HepG2 (cell line): ENCODE data around the gene KNG1. TPM values are rescaled to one million over a fixed set of nuclear protein-coding genes. Genes with fewer than 3 reads are reported as not detected.

ENCODE experiments used
- AHDC1 ChIP-seq: sonication (generic); formaldehyde crosslinking; IDR thresholded peaks from 2 replicates; pipeline ENCODE4 v1.5.1; 2020; ENCODE audit warnings: mild to moderate bottlenecking, missing genetic modification reagents, borderline replicate concordance
- LCORL ChIP-seq, 2 experiments: fragments of 450-650 bp in 1 of 2; sonication (generic) in 1 of 2; formaldehyde crosslinking in 1 of 2; IDR thresholded peaks; 2 replicates each; pipeline versions ENCODE4 v1.5.0 to v1.6.1; 2017 to 2020; ENCODE audit warnings: antibody characterized with exemption in 1 of 2, missing genetic modification reagents in 1 of 2
- MTF2 ChIP-seq: sonication (generic); formaldehyde crosslinking; IDR thresholded peaks from 2 replicates; pipeline ENCODE4 v1.5.0; 2020; ENCODE audit warnings: missing genetic modification reagents, borderline replicate concordance
- RARA ChIP-seq: IDR thresholded peaks from 2 replicates; pipeline ENCODE4 v1.6.1; 2016; ENCODE audit warnings: missing genetic modification reagents, missing compliant biosample characterization
- XRCC5 ChIP-seq: fragments of 200-400 bp; formaldehyde crosslinking; optimal IDR thresholded peaks from 2 replicates; pipeline ENCODE3; 2017; ENCODE audit warnings: mild to moderate bottlenecking, low read length
- YEATS2 ChIP-seq: sonication (generic); formaldehyde crosslinking; IDR thresholded peaks from 2 replicates; pipeline ENCODE4 v1.4.0; 2020; ENCODE audit warnings: missing genetic modification reagents, borderline replicate concordance
- ZBTB7A ChIP-seq: sonication (generic); formaldehyde crosslinking; IDR thresholded peaks from 2 replicates; pipeline ENCODE4 v1.8.0; 2022; ENCODE audit warnings: mild to moderate bottlenecking, missing genetic modification reagents
- ZMAT3 ChIP-seq: sonication (generic); formaldehyde crosslinking; conservative IDR thresholded peaks from 2 replicates; pipeline ENCODE4 v1.7.0; 2021; ENCODE audit warnings: missing genetic modification reagents
- ZNF329 ChIP-seq: sonication (generic); formaldehyde crosslinking; IDR thresholded peaks from 2 replicates; pipeline ENCODE4 v1.9.0; 2021; ENCODE audit warnings: low read depth, mild to moderate bottlenecking, missing genetic modification reagents
- ZNF430 ChIP-seq: sonication (generic); formaldehyde crosslinking; IDR thresholded peaks from 2 replicates; pipeline ENCODE4 v1.9.0; 2021; ENCODE audit warnings: mild to moderate bottlenecking, missing genetic modification reagents
- ZNF629 ChIP-seq: sonication (generic); formaldehyde crosslinking; conservative IDR thresholded peaks from 2 replicates; pipeline ENCODE4 v1.5.0; 2020; ENCODE audit warnings: missing genetic modification reagents
- ZSCAN29 ChIP-seq: sonication (generic); formaldehyde crosslinking; conservative IDR thresholded peaks from 2 replicates; pipeline ENCODE4 v1.4.0; 2020; ENCODE audit warnings: mild to moderate bottlenecking, missing genetic modification reagents
- polyA plus RNA-seq, 8 experiments: library from polyadenylated mRNA; depleted of rRNA in 3 of 8; stranded (reverse) in 7 of 8; unstranded in 1 of 8; fragments of >200 nt; fragmentation: Illumina TruSeq in 4 of 8; extraction: Trizol in 4 of 8; gene quantifications; 2 replicates each; pipeline versions ENCODE4 v1.2.1 to v1.2.3, GENCODE V29; 2011 to 2016; ENCODE audit warnings: low read depth in 4 of 8, missing spikeins in 1 of 8, mixed read lengths in 1 of 8; ENCODE audit not compliant: insufficient read depth in 1 of 8
- total RNA-seq, 5 experiments: library from RNA; depleted of rRNA; stranded (reverse); fragments of >200 nt; fragmentation: Illumina TruSeq; extraction: Trizol; gene quantifications; 2 replicates each; pipeline ENCODE4 v1.2.3, GENCODE V29; 2016; ENCODE audit warnings: low read depth in 1 of 5
- TF ChIP-seq, protein P1 (sequence below): sonication (generic); formaldehyde crosslinking; IDR thresholded peaks from 2 replicates; pipeline ENCODE4 v1.5.0; 2020; ENCODE audit warnings: mild to moderate bottlenecking, missing genetic modification reagents, borderline replicate concordance
- TF ChIP-seq, protein P2 (sequence below): conservative IDR thresholded peaks from 2 replicates; pipeline ENCODE4 v1.6.1; 2018; ENCODE audit warnings: missing genetic modification reagents
- TF ChIP-seq, protein P3 (sequence below): sonication (generic); formaldehyde crosslinking; IDR thresholded peaks from 2 replicates; pipeline ENCODE4 v1.9.0; 2022; ENCODE audit warnings: low read depth, missing genetic modification reagents

KNG1 gene
- total and polyA plus RNA-seq, 2 of the 13 experiments (the other 11 are each of a cell fraction or from before 2014, with no cell fraction given), result 6.5 to 7.0 TPM

DNA sequence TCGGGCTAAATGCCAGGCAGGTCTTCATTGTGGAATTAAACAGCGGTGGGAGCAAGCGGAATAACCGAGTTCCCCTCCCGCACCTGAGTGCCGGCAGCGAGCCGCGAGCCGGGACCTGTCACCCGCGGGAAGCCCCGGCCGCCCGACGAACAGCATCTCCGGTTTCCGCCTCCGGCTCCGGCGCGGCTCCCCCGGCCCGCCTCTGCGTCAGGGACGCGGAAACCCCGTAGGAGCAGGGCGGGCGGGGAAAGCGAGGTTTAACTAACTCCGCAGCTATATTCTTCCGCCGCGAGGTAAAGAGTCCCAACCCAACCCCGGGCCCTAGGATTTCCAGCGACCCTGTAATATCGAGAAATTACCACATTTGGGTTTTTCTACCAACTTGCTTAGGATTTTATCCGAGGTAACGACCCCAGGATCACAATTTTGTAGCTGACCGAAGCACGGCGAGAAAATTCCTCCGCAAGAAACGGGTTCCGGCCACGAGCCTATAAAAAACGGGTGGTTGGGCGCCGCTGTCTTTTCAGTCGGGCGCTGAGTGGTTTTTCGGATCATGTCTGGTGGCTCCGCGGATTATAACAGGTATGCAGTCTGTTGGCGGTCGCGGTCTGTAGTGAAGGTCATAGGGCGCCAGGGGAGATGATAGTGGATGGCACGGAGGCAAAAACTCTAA lies 66.0 kb downstream of the KNG1 start, which contains the start of gene EIF4A2 (continued):
- TF ChIP-seq, protein P1, sequence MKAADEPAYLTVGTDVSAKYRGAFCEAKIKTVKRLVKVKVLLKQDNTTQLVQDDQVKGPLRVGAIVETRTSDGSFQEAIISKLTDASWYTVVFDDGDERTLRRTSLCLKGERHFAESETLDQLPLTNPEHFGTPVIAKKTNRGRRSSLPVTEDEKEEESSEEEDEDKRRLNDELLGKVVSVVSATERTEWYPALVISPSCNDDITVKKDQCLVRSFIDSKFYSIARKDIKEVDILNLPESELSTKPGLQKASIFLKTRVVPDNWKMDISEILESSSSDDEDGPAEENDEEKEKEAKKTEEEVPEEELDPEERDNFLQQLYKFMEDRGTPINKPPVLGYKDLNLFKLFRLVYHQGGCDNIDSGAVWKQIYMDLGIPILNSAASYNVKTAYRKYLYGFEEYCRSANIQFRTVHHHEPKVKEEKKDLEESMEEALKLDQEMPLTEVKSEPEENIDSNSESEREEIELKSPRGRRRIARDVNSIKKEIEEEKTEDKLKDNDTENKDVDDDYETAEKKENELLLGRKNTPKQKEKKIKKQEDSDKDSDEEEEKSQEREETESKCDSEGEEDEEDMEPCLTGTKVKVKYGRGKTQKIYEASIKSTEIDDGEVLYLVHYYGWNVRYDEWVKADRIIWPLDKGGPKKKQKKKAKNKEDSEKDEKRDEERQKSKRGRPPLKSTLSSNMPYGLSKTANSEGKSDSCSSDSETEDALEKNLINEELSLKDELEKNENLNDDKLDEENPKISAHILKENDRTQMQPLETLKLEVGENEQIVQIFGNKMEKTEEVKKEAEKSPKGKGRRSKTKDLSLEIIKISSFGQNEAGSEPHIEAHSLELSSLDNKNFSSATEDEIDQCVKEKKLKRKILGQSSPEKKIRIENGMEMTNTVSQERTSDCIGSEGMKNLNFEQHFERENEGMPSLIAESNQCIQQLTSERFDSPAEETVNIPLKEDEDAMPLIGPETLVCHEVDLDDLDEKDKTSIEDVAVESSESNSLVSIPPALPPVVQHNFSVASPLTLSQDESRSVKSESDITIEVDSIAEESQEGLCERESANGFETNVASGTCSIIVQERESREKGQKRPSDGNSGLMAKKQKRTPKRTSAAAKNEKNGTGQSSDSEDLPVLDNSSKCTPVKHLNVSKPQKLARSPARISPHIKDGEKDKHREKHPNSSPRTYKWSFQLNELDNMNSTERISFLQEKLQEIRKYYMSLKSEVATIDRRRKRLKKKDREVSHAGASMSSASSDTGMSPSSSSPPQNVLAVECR (CRISPR knock-in tag), result peak; percentile 84
- no peak for TF ChIP-seq ZNF329 (CRISPR knock-in tag)
- TF ChIP-seq MTF2, result 0 out of 2 replicates have a peak, but pooled peaks have one; percentile 36
- no peak for TF ChIP-seq LCORL (IDR thresholded peaks at IDR 0.05)
- peak; percentile 57; the same call in 1 of the 2 replicates for TF ChIP-seq LCORL (CRISPR knock-in tag; IDR thresholded peaks at IDR 0.05)
- TF ChIP-seq, protein P2, sequence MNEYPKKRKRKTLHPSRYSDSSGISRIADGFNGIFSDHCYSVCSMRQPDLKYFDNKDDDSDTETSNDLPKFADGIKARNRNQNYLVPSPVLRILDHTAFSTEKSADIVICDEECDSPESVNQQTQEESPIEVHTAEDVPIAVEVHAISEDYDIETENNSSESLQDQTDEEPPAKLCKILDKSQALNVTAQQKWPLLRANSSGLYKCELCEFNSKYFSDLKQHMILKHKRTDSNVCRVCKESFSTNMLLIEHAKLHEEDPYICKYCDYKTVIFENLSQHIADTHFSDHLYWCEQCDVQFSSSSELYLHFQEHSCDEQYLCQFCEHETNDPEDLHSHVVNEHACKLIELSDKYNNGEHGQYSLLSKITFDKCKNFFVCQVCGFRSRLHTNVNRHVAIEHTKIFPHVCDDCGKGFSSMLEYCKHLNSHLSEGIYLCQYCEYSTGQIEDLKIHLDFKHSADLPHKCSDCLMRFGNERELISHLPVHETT (CRISPR knock-in tag), result peak; percentile 99
- TF ChIP-seq ZNF430 (CRISPR knock-in tag), result peak; percentile 78
- peak; percentile 80 for TF ChIP-seq ZSCAN29 (CRISPR knock-in tag)
- peak; percentile 96 for TF ChIP-seq YEATS2 (CRISPR knock-in tag)
- TF ChIP-seq XRCC5, result peak; percentile 94
- peak; percentile 19; the same call in 1 of the 2 replicates for TF ChIP-seq RARA (CRISPR knock-in tag)
- TF ChIP-seq ZNF629 (CRISPR knock-in tag), result no peak; the same call in 1 of the 2 replicates
- TF ChIP-seq ZMAT3 (CRISPR knock-in tag), result peak; percentile 74; the same call in 1 of the 2 replicates
- TF ChIP-seq AHDC1 (CRISPR knock-in tag), result no peak
- TF ChIP-seq, protein P3, sequence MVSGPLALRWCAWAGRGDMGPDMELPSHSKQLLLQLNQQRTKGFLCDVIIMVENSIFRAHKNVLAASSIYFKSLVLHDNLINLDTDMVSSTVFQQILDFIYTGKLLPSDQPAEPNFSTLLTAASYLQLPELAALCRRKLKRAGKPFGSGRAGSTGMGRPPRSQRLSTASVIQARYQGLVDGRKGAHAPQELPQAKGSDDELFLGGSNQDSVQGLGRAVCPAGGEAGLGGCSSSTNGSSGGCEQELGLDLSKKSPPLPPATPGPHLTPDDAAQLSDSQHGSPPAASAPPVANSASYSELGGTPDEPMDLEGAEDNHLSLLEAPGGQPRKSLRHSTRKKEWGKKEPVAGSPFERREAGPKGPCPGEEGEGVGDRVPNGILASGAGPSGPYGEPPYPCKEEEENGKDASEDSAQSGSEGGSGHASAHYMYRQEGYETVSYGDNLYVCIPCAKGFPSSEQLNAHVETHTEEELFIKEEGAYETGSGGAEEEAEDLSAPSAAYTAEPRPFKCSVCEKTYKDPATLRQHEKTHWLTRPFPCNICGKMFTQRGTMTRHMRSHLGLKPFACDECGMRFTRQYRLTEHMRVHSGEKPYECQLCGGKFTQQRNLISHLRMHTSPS (CRISPR knock-in tag), result no peak; the same call in 1 of the 2 replicates
- 0 out of 2 replicates have a peak, but pooled peaks have one; percentile 7 for TF ChIP-seq ZBTB7A (CRISPR knock-in tag)
